Measurements from ENCODE around the gene MEN1.

Gene MEN1

DNA sequence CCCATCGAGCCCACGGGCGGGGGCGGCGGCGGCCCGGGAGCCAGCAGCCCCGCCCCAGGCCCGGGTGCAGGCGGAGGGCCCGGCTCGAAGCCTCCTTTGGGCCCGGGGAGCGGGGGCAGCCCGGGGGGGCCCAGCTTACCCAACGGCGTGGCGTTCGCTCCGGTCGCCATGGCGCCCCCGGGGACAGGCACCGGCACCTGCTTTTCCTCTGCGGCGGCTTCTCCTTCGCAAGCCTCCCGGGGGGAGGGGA is 32.2 kb downstream of the MEN1 start:
- DNase-seq, result no peak

DNA sequence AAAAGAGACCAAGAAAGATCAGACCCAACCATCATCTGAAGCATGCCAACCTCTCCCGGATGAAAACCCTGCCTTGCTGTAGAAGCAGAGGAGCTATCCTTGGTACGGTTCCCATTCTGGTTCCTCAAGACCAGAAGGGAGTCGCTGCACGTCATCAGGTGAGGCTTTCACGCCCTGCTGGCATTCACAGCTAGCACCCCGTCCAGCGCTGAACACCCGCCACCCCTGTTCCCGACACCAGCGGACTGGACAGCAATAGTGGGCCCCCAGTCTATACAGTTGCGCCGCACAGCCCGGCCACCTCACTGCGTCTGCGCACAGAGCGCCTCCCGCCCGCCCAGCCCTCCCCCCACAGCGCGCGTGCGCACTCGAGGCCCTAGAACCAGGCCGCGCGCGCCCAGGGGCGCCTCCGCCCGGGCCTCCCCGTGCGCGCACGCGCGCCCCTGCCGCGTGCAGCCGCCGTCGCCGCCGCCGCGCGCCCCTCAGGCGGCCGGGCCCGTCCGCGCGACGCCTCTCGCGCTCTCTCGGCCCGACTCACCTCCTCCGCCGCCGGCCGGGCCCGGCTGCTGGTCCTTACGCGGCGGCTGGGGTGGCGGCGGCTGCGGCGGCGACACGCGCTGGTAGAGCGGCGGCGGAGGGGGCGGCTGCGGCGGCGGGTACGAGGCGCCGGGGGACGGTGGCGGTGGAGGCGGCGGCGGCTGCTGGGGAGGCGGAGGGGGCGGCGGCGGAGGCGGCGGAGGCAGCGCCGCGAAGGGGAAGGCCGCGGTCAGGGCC is 32.7 kb downstream of the MEN1 start:
- DNase-seq, result peak; percentile 86

DNA sequence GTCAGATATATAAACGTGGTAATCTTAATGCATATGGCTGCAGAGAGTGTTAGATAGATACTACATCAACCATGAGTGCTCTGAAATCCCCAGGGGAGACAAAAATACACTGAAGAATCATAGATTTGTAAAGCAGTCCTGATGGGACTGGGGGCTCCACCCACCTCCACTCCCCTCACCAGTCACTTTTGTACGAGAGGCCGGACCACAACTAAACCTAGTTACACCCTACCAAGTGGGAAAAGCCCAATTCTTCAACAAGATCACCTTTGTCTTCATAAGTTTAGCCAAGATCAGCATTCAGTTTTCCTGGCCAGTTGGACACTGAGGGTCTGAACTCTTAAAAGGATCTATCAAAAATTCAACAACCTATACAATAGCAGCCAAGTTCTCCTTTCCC is 33.5 kb downstream of the MEN1 start:
- DNase-seq, result no peak

DNA sequence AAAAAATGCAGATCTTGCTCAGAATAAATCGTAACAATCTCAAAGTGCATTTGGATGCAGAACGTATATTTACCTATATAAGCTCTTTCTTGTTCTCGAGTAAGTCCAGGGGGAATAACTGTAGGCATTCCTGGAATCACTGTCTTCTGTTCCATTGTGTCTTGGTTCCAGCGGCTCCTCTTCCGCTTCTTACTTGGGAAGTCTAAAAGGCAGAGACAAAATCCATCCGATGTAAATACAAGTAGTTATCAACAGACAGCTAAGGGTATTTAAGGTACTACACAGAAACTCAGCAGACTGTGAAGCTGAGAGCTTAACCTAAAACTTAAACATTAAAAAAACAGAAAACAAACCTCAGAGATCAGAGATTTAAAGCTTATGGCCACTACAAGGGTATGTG is 33.9 kb downstream of the MEN1 start:
- DNase-seq, result no peak

DNA sequence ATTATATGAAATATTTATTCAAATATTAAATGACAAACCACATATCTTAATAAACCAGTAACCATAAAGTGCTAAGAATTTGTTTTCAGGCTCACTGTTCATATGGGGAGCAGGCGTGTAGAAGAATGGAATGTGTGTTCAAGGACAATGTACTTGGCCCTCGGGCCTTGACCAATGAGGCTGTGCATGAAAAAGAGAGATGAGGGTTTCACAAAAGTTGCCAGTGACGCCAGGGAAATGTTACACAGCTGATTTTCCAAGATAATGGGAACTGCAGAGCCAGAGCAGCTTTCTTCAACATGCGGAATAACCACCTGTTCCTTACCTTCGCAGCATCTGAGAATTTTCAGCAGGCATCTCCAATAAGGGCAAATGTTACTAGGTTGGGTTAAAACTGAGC is 36.2 kb downstream of the MEN1 start:
- DNase-seq, result no peak

DNA sequence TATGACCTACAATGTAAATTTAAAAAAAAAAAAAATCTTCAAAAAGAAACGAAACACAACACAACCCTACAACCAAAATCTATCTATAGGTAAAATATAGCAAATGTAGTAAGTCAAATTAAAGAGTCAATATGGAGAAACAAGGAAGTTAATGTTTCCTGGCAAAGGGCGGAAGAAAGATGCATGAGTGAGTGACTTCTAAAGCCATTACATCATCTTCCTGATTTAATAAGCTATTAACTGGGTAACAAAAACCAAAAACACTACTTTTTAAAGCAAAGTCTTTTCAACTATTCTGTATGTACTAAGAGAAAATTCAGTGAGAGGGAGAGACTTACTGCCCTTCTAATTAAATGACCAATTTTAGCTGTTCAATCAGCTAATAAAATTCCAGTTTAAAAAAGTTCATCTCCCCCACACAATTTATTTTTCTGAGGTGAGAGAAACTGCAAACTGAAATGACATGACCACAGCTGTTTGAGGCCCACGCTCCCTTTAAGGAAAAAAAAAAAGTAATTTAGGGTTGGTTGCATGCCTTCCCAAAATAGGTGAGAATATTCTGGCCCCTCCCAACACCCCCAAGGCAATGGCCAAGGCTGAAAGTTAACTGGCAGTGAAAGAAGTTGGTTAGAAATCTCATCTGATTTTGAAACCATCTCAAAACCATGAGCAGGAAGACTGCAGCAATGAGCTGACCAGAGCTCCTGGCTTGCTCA is 37.9 kb downstream of the MEN1 start:
- no peak for DNase-seq

DNA sequence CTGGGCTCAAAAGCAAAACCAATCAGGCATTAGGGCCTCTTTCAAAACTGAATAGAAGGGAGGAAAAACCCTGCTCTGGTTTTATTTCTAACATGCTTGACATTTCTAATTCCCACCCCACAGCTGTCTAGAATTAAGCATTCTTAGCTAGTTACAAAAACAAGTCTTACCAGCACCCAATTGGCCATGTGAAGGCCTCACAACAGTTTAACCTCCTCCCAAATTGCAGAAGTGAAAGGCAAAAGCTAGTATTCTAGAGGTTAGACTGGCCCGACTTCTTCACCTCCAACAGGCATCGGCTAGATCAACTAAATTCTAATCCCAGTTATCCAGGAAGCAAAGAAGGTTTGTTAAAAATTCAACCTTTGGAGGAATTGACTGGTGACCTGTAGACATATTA is 38.5 kb downstream of the MEN1 start:
- no peak for DNase-seq

DNA sequence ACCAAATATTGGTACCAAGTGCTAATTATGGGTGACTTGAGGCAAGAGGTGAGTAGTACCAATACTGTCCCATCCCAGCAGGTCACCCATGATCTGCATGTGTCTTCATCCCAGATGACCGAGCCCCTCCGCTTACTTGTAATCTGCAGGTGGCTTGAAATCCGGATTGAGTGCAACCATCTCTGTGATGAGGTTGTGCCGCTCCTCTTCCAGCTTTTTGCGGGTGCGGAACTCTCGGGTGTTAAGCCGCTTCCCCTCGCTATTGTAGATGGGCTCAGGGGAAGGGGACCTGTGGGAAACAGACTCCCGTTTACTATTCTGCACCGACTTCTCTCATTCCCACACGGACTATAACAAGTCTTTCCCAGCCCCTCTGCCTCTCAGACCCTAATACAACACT is 40.2 kb downstream of the MEN1 start:
- DNase-seq, result no peak

DNA sequence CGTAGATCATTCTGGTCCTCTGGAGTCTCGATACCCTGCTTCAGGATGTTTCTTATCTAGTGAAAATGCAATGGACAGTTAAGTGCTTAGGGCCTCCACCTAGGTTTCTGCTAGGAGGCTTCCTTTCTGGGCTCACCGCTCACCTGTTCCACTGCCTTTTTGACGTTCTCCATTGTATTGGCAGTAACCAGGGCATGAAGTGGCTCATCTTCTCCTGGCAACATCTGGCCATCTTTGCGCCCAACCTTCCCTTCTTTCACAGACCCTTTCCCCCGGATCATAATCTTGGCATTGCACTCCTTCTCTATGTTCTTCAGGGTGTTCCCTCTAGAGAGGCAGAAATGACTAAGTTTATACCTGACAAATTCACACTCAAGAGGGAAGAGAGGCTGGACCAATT is 41.1 kb downstream of the MEN1 start:
- DNase-seq, result no peak

DNA sequence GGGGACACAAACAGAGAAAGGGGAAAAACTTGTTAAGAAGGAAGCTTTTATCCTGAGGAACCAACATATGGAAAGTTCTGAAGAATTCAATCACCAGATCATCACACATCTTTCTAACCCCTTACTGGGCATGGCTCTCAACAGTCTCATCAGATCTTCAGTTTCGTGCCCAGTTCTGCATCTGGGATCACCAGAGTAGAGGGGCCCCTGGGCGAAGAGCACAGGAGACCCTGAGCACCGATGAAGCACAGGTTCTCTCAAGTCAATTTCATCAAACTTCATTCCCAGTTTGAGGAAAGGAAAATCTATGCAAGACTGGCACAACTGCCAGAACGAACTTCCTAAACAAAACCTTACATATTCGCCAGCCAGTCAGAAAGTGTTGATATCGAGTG is 42.1 kb downstream of the MEN1 start:
- DNase-seq, result no peak

DNA sequence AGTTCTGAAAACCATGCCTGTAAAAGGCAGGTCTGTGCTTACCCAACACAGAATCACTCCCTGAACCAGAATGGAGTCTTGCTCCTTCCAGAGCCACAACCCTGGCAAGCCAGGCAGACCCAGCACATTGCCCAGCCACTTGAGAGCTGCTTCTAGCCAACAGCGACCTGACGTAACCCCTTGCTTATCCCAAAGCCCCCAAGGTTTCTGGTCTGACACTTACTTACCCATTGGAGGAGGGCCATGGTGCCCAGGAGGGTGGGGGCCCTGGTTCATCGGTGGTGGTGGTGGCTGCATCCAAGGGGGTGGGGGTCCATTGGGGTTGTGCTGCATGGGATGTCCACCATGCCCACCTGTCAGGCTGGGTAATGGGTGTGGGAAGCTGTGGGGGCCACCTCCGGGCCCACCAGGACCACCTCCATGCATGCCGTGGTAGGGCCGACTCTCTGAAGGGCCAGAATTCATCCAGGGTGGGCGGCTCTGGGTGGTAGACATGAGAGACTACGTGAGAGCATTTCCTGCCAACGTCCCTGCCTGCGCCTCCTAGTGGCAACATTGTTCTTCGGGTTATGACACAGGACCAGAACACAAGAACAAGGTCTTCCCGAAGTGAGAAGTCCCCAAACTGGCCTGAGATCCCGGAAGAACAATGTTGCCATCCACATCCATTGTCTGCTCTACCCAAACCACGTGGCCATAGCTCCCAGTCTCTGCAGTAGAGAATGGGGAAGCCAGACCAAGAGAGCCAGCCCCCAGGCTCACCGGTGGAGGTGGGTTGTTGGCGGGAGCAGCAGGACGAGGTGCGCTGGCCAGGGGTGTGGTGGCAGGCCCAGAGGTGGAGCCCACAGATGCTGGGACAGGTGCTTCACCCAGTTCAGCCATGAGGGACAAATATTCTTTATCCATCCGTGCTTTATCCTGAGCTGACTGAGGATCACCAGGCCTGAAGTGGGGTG is 42.7 kb downstream of the MEN1 start:
- DNase-seq, result peak; percentile 33

DNA sequence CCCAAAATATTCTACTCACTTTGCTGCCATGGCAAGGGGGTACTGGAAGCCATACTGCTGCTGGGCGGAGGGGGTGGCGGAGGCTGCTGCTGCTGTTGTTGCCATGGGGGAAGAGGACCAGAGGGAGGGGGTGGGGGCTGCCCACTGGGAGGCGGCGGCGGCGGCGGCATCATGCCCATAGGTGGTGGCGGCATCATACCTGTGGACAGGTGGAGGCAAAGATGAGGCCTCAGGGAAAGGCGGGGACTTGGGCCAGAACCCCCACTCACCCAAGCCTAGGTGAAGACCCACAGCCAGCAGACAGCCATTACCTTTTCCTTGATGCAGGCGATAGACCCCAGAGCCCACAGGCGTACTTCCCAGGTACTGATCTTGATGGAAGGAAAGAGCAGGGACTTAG is 43.5 kb downstream of the MEN1 start:
- no peak for DNase-seq

DNA sequence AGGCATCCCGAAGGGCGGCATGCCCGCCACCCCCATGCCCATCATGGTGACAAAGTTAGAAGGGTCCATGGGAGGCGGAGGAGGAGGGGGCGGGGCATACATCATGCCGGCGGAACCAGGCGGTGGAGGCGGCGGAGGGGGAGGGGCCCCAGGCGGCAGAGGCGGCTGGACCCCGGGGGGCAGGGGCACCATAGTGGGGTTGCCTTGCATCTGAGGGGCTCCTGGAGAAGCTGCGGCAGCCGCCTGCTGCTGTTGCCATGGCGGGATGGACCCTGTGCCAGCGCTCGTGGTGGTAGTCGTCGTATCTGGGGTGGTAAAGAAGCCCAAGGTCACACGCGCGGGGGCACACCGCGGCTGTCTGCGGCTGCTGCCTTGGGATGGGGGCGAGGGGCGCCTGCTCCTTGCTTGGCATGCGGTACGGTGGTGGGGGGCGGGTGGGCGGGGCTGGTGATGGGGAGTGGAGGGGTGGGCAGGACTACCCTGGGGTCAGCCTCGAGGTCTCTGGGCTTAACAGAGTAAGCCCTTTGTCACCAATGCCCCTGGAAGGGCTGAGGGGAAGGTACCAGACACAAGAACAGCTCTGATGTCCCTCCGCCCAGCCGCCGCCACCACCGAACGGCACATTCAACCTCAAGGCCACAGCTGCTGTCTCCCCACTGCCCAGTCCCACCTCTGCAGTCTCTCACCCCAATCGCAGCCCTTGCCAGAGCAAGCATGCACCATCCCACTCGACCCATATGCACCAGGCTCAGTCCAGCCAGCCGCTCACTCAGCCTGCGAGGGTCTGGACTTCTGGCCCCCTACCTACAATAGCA is 44.3 kb downstream of the MEN1 start:
- no peak for DNase-seq

DNA sequence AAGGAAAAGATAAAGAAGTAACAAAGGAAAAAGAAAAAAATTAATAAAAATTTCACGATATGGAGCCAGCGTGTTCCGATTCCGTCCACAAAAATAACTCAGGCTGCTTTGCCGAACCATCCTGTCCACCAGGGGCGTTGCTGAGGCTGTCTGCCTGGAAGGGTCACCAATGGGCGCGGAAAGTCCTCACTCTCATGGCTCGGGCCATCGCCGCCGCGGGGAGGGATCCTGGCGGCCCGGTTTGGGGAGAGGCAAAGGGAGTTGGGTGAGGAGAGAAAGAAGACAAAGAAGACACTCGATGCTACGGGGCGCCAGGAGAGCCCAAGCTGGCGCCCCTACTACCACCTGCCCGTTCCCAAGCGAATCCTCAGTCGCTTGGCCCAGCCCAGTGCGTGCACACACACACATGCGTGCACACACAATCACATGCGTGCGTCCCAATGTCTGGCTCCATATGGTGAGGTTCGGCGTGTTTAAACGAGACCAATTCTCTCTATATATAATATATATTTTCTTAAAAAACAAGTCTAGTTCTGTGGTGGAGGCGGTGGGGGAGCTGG is 45.0 kb downstream of the MEN1 start:
- no peak for DNase-seq

DNA sequence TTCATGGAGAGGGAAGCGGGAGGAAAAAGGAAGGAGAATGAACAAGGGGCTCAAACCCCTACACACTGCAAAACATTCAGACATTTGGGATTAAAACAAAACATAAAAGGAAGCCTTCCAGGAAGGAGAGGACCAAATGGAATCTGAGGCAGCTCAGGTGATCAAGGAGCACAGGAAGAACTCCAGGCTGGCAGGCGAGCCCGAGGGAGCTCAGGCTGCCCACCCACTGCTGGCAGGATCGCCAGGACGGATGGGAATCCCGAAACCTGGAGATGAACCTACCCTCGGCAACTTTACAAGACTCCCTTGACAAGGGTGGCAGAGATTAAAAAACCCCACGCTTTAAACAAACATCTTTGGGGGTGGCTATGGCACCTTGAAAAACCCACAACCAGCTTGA is 45.6 kb downstream of the MEN1 start:
- DNase-seq, result no peak

DNA sequence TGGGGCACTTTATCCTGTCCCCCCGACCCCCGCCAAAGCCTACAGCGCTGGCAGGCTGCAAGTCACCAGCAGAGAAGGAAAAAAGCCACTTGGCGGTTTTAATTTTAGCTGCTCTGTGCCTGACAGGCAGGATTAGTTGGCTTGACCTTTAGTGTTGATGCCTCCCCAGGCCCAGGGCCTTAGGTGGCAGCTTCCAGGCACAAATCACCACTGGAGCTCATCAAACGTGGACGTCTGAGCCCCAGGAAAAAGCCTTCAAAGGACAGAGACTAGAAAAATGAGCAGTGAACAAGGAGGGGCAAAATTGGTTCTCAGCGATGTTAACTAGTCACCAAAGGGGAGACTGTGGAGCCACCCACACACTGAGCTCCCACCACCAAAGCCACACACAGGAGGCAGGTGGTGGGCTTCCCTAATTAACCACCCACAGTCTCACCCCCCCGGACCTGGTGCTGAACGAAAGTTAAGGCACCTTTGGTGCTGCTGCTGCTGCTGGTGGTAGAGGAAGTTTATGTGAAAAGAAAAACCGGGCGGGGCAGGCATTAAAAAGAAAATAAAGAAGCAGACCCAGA is 46.2 kb downstream of the MEN1 start:
- no peak for DNase-seq

DNA sequence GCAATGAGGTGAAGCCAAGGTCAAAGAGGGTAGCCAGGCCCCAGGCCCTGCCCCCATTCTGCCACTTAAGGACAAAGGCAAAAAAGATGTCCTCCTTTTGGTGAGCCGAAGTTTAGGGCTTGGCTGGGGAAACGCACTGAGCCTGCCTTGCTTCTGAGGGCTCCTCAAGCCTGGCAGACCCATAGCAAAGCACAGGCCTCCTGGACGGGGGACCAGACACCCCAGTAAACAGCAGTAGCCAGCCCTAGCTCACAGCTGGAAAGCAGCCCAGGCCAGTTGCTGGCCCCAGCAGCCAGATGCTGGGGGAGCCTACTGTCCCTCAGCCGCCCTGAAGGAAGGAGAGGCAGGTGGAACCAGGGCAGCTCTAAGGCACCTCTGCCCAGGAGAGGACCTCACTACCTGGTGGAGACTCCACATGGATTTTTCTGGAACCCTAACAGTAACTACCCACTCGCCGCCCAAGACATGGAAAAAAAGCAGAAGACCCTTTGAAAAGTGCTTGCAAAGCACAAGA is 46.8 kb downstream of the MEN1 start:
- peak; percentile 43 for DNase-seq

DNA sequence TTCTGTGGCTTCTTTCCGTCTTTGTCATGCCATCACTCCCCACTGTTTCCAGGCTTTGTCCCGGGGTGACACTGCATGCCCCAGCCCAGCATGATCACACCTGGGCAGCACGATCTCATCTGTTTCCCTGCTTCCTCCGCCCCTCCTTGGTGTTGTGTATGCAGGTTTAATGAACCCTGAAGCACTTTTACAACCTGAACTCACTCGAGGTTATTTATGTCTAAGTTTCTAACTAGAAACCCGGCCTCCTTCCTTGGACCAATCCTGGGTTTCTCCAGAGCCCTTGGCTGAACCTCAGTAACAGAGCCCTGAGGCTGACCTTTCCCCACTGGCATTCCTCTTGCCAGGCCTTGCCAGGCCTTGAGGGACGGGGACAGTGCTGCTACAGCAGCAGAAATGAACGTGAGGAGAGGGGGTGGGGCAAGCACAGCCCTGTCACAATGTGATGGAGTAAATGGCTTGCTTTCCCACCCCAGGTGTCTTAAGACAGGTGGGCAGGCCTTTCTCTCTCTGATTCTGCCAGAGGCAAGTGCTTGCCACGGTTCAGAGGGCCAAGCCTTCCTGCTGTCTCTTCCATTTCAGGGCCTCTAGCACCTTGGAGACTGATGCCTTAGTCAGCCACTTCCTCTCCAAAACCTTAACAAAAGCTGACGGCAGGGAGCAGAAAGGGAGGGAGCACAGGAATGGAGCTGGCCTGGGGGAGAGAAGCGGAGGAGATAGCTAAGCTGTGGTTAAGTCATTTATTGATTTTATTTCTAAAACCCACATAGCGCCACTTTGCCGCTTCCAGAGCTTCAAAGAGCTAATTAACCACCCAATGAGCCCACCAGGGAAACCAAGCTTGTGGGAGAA is 47.5 kb downstream of the MEN1 start:
- DNase-seq, result peak; percentile 43

DNA sequence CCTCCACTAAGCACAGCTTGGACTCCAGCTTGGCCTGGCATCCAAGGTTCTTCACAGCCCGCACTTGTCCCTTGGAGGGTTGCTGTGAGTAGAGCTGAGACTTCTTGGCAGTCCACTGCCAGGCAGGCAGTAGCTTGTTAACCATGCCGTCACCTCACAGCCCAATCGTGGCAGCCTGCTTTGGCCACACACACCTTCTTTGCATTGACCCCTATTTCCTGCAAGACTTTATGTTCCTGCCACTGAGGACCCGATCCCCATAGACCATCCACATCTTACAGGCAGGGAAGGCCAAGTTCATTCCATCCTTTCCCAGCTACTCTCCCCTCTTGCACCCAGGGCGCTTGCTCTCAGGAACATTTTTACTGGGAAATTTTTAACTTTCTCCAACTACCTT is 48.1 kb downstream of the MEN1 start:
- peak; percentile 23 for DNase-seq

DNA sequence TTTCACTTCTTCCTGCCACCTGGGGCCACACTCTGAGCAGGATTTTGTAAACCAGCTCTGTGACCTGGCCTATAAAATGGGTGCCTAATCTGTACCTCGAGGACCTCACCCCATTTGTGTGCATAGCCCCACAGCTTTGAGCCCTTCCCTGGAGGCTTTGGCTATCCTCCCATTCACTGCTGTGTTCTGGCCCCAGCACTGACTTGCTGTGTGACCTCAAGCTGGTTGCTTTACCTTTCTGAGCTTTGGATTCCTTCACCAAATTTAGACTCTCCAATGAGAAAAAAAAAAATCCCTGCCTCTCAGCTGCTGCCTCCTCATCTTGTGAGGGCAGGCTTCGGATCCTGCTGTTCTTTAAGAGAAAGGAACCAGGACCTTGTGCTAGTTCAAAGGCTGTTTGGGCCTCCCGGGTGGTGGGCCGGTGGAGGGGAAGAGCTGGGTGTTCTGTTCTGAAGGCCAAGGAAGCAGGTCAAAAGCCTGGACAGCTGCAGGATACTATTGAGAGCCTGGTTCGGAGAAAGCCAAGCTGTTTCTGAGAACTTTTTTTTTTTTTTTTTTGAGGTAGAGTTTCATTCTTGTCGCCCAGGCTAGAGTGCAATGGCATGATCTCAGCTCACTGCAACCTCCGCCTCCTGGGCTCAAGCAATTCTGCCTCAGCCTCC is 49.5 kb downstream of the MEN1 start:
- DNase-seq, result no peak

Data from midbrain (tissue), 1 donor.